ENCODE results near the gene ADSS2. TPM values are rescaled to one million over a fixed set of nuclear protein-coding genes. Genes with fewer than 3 reads are reported as not detected.

The ADSS2 gene
- total RNA-seq, 1 experiment from 2014 or later, result 46.2 TPM

DNA sequence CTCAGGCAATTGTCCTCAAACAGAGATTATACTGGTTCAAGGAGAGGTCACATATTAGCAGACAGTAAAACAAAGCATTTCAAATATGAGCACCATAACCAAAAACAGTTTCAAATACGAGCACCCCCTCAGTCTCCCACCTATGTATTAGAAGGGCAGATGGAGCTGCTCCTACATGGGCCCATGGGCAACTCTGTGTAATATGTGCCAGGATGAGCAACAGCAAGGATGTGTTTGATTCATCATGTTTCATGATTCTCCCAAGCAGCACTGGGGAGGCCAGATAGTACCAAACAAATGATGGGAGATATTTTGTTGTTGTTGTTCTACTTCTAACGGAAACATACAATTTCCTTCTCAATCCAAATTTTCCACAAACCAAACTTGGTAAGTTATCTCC, 8.9 kb downstream of the ADSS2 start (continued):
- TF ChIP-seq, protein P1, sequence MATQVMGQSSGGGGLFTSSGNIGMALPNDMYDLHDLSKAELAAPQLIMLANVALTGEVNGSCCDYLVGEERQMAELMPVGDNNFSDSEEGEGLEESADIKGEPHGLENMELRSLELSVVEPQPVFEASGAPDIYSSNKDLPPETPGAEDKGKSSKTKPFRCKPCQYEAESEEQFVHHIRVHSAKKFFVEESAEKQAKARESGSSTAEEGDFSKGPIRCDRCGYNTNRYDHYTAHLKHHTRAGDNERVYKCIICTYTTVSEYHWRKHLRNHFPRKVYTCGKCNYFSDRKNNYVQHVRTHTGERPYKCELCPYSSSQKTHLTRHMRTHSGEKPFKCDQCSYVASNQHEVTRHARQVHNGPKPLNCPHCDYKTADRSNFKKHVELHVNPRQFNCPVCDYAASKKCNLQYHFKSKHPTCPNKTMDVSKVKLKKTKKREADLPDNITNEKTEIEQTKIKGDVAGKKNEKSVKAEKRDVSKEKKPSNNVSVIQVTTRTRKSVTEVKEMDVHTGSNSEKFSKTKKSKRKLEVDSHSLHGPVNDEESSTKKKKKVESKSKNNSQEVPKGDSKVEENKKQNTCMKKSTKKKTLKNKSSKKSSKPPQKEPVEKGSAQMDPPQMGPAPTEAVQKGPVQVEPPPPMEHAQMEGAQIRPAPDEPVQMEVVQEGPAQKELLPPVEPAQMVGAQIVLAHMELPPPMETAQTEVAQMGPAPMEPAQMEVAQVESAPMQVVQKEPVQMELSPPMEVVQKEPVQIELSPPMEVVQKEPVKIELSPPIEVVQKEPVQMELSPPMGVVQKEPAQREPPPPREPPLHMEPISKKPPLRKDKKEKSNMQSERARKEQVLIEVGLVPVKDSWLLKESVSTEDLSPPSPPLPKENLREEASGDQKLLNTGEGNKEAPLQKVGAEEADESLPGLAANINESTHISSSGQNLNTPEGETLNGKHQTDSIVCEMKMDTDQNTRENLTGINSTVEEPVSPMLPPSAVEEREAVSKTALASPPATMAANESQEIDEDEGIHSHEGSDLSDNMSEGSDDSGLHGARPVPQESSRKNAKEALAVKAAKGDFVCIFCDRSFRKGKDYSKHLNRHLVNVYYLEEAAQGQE (IDR thresholded peaks at IDR 0.05; ENCODE audit: low read depth), result no peak
- TF ChIP-seq ZNF274 (IDR thresholded peaks at IDR 0.05; ENCODE audit: low read depth, low read length) (no peak), SP1 (IDR thresholded peaks at IDR 0.05; ENCODE audit: low read depth) (no peak), POLR2AphosphoS5 (IDR thresholded peaks at IDR 0.05; ENCODE audit: low read depth, low read length) (no peak), JUND (IDR thresholded peaks at IDR 0.05) (no peak), CEBPB (IDR thresholded peaks at IDR 0.05; ENCODE audit: low read depth) (no peak)
- TF ChIP-seq, protein P2, sequence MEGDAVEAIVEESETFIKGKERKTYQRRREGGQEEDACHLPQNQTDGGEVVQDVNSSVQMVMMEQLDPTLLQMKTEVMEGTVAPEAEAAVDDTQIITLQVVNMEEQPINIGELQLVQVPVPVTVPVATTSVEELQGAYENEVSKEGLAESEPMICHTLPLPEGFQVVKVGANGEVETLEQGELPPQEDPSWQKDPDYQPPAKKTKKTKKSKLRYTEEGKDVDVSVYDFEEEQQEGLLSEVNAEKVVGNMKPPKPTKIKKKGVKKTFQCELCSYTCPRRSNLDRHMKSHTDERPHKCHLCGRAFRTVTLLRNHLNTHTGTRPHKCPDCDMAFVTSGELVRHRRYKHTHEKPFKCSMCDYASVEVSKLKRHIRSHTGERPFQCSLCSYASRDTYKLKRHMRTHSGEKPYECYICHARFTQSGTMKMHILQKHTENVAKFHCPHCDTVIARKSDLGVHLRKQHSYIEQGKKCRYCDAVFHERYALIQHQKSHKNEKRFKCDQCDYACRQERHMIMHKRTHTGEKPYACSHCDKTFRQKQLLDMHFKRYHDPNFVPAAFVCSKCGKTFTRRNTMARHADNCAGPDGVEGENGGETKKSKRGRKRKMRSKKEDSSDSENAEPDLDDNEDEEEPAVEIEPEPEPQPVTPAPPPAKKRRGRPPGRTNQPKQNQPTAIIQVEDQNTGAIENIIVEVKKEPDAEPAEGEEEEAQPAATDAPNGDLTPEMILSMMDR (IDR thresholded peaks at IDR 0.05 in 2 of 3, conservative IDR thresholded peaks at IDR 0.05 in 1 of 3; ENCODE audit: borderline replicate concordance in 1 of 3, insufficient read depth in 1 of 3, low read depth in 2 of 3, low read length in 2 of 3), result no peak

- no peak overlapping the region for H3K4me2 ChIP-seq (ENCODE audit: low read length)
- CTCF ChIA-PET, result no interaction called here
- peak; percentile 68 for ATAC-seq
Observed at GRCh38 chr1:244439391-244440032, 12.2 kb downstream of the ADSS2 start.

More at GRCh38 chr1:244439391-244440032, 12.2 kb downstream of the ADSS2 start:
- no peak overlapping the region; the same call in 1 of the 2 replicates for H3K27ac ChIP-seq (ENCODE audit: low read depth, low read length)
- peaks cover 0 to 9% of the 10 kb centered on the region in 2 experiments; a peak in 1 of 4 replicates for H3K36me3 ChIP-seq (ENCODE audit: control insufficient read depth in 1 of 2, insufficient read depth in 2 of 2, low read length in 2 of 2)
- DNase-seq (ENCODE audit: low read depth, low spot score), result no peak
- ChIA-PET RAD21 (ENCODE audit: low non-redundant PET in 1 of 2, low total read pairs in 2 of 2, uncharacterized antibody in 2 of 2, unreplicated experiment in 2 of 2) (no interaction called here), POLR2A (no interaction called here)
- peaks cover 74% of the 10 kb centered on the region for H3K79me2 ChIP-seq (ENCODE audit: insufficient read depth, low read length)
- no peak overlapping the region for H2AFZ ChIP-seq (ENCODE audit: low read depth, low read length, poor library complexity, severe bottlenecking)
- peaks cover 32 to 43% of the 10 kb centered on the region in 2 experiments for H3K4me1 ChIP-seq (ENCODE audit: control insufficient read depth in 1 of 2, insufficient read depth in 2 of 2, low read length in 2 of 2)
- no peak overlapping the region for H3K9ac ChIP-seq (ENCODE audit: low read length)
- no peaks in the 10 kb centered on the region for H4K20me1 ChIP-seq (ENCODE audit: insufficient read depth)
- no peaks in the 10 kb centered on the region for H3K9me3 ChIP-seq (ENCODE audit: control insufficient read depth in 1 of 2, insufficient read depth in 1 of 2, low read depth in 1 of 2, low read length in 2 of 2)
- TF ChIP-seq, protein P1 (IDR thresholded peaks at IDR 0.05; ENCODE audit: low read depth), result no peak
- TF ChIP-seq CEBPB (IDR thresholded peaks at IDR 0.05; ENCODE audit: low read depth) (no peak), ZNF274 (IDR thresholded peaks at IDR 0.05; ENCODE audit: low read depth, low read length) (no peak), CBX3 (IDR thresholded peaks at IDR 0.05; ENCODE audit: low read depth) (no peak)
- H3K27me3 ChIP-seq (ENCODE audit: insufficient read depth, low read length), result no peaks in the 10 kb centered on the region
- H3K9me2 ChIP-seq (ENCODE audit: insufficient read depth), result no peaks in the 10 kb centered on the region
- no peak overlapping the region for H3K4me3 ChIP-seq (replicated peaks in 1 of 2; ENCODE audit: low read depth in 1 of 2, low read length in 2 of 2)
- no TSS peak for BruUV-seq (replicated peaks)
- intact Hi-C loops (cut with micrococcal nuclease), result no loop called here

Data from HCT116 (cell line).